Measurements from ENCODE around the gene HYOU1. TPM values are rescaled to one million over a fixed set of nuclear protein-coding genes. Genes with fewer than 3 reads are reported as not detected.

HYOU1 gene
- 10 to 100 TPM; 32.0 to 49.2 (median 39.9) TPM for total RNA-seq

DNA sequence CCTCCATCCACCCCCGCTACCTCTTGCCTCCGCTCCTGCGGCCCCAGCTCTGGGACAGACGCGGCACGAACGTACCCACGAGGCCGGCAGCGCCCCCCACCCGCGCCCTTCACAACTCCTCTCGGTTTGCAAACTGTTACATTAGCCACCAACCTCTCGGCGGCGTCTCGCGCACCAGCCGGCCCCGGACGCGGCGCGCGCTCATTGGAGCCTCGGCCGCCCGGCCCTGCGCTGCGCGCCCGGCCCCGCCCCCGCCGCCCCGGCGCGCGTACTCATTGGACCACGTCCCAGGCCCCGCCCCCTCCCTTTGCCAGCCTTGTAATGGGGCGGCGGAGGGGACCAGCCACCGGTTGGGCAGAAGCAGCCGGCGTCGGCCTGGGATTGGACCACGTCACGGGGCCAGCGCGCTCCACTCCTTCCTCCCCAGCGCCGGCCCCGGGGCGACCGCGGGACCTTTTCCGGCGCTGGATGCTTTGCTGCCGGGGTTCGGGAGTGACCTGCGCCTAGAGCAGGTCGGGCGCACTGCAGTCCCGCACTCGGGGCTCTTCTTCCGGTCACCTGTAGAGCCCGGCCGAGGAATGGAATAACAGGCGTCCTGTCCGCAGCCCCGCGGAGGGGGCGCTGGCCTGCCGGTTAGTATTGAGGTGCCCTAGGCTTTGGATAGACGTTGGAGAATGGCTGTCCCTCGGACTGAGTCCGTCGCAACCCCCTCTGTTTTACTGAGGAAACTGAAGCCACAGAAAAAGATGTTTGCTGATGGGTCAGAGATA, at the start of gene HYOU1:
HYOU1 (minus strand) TSS at position 206 of the 770 bp plus-strand sequence. CDS start 1,045 bp downstream, outside the sequence.
- no peak for TF ChIP-seq CTCF (IDR thresholded peaks at IDR 0.05; ENCODE audit: low read depth)

- TF ChIP-seq CTCF (IDR thresholded peaks at IDR 0.05; ENCODE audit: low read depth) = no peak
Measured at GRCh38 chr11:119103793-119104192, 46.8 kb upstream of the HYOU1 start.

- TF ChIP-seq CTCF (IDR thresholded peaks at IDR 0.05; ENCODE audit: low read depth) = no peak
Measured at GRCh38 chr11:119101759-119102423, 44.9 kb upstream of the HYOU1 start, which contains the start of gene DPAGT1. DPAGT1 (minus strand) TSS chr11:119101853; CDS start chr11:119101655, 198 bp downstream.

DNA sequence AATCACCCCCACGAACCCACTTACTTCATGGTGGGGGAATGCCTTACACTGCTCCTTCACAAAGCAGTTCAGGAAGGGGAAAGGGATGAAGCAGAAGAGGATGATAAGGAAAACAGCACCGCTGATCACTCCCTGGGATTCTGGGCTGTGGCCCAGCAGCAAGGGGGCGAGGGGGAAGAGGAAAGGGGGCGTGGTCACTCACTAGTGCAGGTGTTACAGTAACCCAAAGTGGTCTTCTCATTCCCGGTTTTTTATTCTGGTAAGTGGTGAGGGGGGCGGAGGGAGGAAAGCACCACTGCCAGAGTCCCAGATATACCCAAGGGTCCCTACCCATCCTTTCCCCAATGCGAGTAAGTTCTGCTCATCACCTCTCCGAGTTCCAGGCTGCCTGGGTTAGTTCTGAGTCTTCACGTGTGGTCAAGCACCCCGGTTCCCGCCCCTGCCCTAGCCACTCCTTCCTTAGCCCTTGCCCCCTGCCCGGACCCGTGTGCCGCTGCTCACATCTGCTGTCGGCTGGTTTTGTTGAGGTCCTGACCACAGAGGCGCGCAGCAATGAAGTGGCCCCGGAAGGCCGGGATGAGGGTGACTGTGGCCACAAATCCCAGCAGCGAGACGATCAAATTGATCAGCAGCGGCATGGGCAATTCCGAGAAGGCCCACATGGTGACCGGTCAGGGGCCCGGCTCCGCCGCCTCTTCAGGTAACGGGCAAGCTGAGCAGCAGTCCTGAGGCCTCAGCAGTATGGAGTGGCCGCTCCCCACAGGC, 44.2 kb upstream of the HYOU1 start:
- TF ChIP-seq CTCF (IDR thresholded peaks at IDR 0.05; ENCODE audit: low read depth) = no peak

DNA sequence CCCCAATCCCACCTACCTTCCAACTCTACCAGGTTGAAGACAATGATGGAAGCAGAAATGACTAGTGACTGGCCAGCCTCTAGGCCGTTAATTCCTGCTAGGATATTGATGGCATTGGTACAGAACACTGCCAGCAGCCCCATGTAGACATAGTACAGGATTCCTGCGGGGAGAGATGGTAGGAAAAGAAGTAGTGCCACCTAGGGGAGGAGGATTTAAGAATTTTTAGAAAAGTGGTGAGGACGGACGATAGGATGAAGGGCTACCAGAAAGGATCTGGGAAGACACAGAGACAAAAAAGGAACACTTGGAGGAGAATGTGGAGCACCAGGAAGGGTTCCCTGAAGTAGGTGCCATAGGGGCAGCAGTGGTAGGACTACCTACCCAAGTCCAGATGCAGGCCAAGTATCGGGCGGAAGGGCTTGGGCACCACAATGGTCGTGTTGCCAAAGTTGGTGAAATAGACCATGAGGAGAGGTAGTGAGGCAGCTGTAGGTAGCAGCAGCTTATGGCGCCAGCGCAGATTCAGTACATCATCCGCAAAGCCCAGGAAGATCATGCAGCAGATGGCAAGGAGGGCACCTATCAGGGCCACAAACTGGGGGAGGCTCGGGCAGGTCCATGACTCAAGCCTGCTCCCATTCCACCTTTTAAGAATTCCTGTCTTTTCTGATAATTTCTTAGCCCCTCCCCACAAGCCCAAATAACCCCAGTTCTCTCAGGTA, 43.4 kb upstream of the HYOU1 start:
- TF ChIP-seq CTCF (IDR thresholded peaks at IDR 0.05; ENCODE audit: low read depth) = no peak

DNA sequence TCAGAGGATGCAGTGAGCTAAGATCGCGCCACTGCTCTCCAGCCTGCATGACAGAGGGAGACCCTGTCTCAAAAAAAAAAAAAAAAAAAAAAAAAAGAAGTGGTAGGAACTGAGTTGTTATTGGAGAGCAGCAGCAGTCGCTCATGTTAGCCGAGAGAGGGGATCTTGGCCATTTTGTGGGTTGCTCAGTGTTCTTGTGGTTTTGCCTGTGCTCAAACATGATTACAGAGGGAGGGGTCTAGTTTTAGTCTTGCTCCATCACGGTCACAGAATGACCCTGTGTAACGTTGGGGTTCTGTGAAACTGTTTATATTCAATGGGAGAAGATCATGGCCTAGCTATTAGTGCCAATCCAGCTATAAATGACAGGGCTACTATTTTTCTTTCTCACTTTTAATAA, 42.7 kb upstream of the HYOU1 start:
- no peak for TF ChIP-seq CTCF (IDR thresholded peaks at IDR 0.05; ENCODE audit: low read depth)
